Activated T-cell treated with anti-CD3 and anti-CD28 coated beads, Interleukin-2, amount 50 U/mL, for 24 hours (primary cell): ENCODE measurements around the gene STAG2.

Experiments
- DNase-seq: peaks from one replicate; pipeline ENCODE4 v3.0.0-alpha.2; 2020
- H3K27ac Mint-ChIP-seq: 2 replicates; pipeline ENCODE4 v1.8.0; 2020; ENCODE audit warnings: mild to moderate bottlenecking, mixed read lengths
- H3K27me3 Mint-ChIP-seq: 2 replicates; pipeline ENCODE4 v1.8.0; 2020; ENCODE audit warnings: mixed read lengths
- H3K36me3 Mint-ChIP-seq: 2 replicates; pipeline ENCODE4 v1.8.0; 2020; ENCODE audit warnings: low read depth, mixed read lengths
- H3K4me1 Mint-ChIP-seq: 2 replicates; pipeline ENCODE4 v1.8.0; 2020; ENCODE audit warnings: low read depth, mixed read lengths
- H3K4me3 Mint-ChIP-seq: 2 replicates; pipeline ENCODE4 v1.8.0; 2020; ENCODE audit warnings: mild to moderate bottlenecking, moderate library complexity, mixed read lengths
- H3K9me3 Mint-ChIP-seq: 2 replicates; pipeline ENCODE4 v1.8.0; 2020; ENCODE audit warnings: mixed read lengths

The STAG2 gene

DNA sequence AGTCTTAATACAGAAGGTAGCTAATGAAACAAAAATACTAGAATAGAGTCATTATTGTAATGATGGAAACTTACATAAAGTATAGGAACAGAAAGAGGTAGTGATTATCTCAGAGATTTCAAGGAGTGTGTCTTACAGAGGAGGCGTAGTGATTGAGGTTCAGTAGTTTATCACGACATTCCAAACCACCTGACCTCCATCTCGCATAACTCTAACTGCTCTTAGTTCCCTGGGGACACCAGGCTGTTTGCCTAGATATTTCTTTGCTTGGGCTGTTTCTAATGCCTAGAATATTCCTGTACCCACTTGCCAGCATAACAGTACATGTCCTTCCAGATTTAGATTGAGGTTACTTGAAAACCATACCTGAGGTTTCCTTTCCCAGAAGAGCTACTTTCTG, 29.1 kb downstream of the STAG2 start:
- Mint-ChIP-seq H3K27ac (peak overlapping the region; percentile 77), H3K36me3 (peaks cover 16% of the 10 kb centered on the region), H3K9me3 (no peaks in the 10 kb centered on the region), H3K4me1 (peaks cover 66% of the 10 kb centered on the region), H3K27me3 (no peaks in the 10 kb centered on the region), H3K4me3 (no peak overlapping the region)
- DNase-seq = no peak

DNA sequence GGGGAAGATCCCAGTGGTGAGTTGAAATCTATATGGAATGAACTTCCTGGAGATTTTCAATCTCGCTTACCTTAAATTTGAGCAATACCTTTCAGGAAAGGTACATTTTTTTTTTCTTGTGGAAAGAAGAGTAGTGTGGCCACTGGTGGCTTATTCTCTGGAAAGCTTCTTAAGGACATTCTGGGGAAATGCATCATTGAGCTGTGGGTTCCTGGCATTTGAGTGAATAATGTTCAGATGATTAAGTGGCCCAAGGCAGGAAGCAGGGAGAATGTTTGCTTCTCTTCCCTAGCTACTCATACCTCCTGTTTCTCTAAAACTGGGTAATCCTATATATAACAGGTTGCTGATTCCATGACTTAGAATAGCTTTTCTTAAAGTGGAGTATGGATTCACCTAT, 31.8 kb downstream of the STAG2 start:
- no peaks in the 10 kb centered on the region for H3K9me3 Mint-ChIP-seq
- H3K4me1 Mint-ChIP-seq = peaks cover 58% of the 10 kb centered on the region
- DNase-seq = no peak
- no peaks in the 10 kb centered on the region for H3K27me3 Mint-ChIP-seq
- H3K36me3 Mint-ChIP-seq = peaks cover 18% of the 10 kb centered on the region
- peak overlapping the region; percentile 57 for H3K27ac Mint-ChIP-seq
- H3K4me3 Mint-ChIP-seq = no peak overlapping the region

DNA sequence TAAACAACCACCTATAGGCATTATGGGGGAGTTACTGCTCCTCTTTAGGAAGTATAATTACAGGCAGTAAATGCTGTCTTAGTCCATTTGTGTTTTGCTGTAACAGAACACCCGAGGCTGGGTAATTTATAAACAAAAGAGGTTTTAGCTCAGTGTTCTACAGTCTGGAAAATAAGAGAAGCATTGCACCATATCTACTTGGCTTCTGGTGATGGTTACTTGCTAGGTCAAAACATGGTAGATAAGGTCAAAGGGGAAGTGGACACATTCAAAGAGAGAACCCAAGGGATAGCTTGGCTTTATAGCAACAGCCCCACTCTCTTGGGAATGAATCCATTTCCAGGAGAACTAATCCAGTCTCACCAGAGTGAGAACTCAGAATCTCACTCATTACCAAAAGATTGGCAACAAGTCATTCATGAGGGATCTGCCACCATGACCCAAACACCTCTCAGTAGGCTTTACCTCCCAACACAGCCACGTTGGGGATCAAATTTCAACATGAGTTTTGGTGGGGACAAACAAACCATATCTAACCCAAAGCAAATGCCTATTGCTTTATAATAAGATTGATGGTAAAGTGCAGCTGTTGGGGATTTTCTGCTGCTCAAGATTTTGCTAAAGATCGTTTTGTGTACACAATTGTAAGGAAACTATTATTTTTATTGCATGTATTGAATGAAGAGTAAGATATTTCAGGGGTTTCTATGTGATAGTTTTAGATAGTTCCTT, 32.6 kb downstream of the STAG2 start:
- no peak for DNase-seq
- H3K27ac Mint-ChIP-seq = no peak overlapping the region
- H3K4me1 Mint-ChIP-seq = peaks cover 53% of the 10 kb centered on the region
- H3K9me3 Mint-ChIP-seq = no peaks in the 10 kb centered on the region
- H3K36me3 Mint-ChIP-seq = peaks cover 18% of the 10 kb centered on the region
- no peak overlapping the region for H3K4me3 Mint-ChIP-seq
- no peaks in the 10 kb centered on the region for H3K27me3 Mint-ChIP-seq

DNA sequence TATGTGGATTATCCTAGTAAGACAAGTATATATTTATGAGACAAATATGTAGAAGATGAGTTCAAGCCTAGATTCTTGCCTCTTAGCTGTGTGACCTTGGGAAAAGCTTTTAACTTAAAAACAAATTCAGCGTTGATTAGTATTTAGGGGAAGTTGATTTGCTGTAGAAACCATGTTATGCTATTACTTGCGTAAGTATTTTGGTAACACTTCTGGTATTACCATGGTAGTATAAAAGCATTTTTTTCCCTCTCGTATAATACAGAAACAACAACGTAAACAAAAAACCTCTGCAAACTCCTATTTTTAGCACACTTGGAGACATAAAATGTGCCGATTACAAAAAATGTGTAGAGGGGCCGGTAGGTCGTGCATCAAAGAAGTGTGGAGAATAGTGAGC, 33.2 kb downstream of the STAG2 start:
- peaks cover 17% of the 10 kb centered on the region for H3K36me3 Mint-ChIP-seq
- no peaks in the 10 kb centered on the region for H3K27me3 Mint-ChIP-seq
- H3K4me1 Mint-ChIP-seq = peaks cover 57% of the 10 kb centered on the region
- H3K9me3 Mint-ChIP-seq = no peaks in the 10 kb centered on the region
- H3K27ac Mint-ChIP-seq = no peak overlapping the region
- H3K4me3 Mint-ChIP-seq = no peak overlapping the region
- no peak for DNase-seq

DNA sequence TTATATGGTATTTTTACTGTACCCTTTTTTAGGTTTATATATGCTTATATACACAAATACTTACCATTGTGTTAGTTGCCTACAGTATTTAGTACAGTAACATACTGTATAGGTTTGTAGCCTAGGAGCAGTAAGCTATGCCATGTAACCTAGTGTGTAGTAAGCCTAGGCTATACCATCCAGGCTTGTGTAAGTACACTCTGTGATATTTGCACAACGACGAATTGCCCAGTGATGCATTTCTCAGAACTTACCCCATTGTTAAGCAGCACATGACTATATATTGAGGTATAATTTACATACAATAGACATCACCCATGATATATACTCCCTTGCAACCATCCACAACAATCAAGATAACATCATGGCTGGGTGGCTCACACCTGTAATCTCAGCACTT, 40.1 kb downstream of the STAG2 start:
- DNase-seq = no peak
- Mint-ChIP-seq H3K4me3 (no peak overlapping the region), H3K36me3 (peaks cover 5% of the 10 kb centered on the region), H3K27me3 (no peaks in the 10 kb centered on the region), H3K27ac (no peak overlapping the region), H3K9me3 (no peaks in the 10 kb centered on the region), H3K4me1 (peaks cover 45% of the 10 kb centered on the region)

DNA sequence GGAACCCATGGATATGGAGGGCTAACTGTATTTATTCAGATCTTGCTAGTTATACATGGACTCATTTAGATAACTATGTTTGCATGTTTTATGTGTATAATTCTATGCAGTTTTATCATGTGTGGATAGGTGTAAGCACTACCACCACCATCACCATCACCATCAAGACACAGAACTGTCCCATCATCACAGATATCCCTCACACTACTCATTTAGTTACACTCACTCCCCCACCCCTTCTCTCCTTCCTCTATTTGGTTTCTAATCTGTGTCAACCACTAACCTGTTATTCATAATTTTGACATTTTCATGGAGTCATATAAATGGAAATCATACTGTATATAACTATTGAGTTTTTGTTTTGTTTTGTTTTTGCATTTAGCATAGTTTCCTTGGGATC, 43.7 kb downstream of the STAG2 start:
- Mint-ChIP-seq H3K4me3 (no peak overlapping the region), H3K4me1 (peaks cover 61% of the 10 kb centered on the region), H3K27ac (peak overlapping the region; percentile 32), H3K27me3 (peaks cover 3% of the 10 kb centered on the region), H3K36me3 (peaks cover 12% of the 10 kb centered on the region), H3K9me3 (no peaks in the 10 kb centered on the region)
- DNase-seq = no peak

DNA sequence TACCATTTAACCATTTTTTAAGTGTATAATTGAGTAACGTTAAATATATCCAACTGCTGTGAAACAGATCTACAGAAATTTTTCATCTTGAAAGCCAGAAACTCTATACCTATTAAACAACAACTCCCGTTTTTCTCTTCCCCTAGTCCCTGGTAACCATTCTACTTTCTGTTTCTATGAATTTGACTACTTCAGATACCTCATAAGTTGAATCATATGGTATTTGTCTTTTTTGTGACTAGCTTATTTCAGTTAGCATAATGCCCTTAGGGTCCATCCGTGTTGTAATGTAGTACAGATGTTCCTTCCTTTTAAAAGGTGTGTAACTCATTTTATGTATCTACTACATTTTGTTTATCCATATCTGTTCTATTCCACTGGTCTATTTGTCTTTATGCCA, 48.7 kb downstream of the STAG2 start:
- no peaks in the 10 kb centered on the region for H3K9me3 Mint-ChIP-seq
- peak overlapping the region; percentile 2 for H3K27ac Mint-ChIP-seq
- peaks cover 7% of the 10 kb centered on the region for H3K36me3 Mint-ChIP-seq
- H3K4me1 Mint-ChIP-seq = peaks cover 77% of the 10 kb centered on the region
- DNase-seq = no peak
- no peak overlapping the region for H3K4me3 Mint-ChIP-seq
- peaks cover 3% of the 10 kb centered on the region for H3K27me3 Mint-ChIP-seq

DNA sequence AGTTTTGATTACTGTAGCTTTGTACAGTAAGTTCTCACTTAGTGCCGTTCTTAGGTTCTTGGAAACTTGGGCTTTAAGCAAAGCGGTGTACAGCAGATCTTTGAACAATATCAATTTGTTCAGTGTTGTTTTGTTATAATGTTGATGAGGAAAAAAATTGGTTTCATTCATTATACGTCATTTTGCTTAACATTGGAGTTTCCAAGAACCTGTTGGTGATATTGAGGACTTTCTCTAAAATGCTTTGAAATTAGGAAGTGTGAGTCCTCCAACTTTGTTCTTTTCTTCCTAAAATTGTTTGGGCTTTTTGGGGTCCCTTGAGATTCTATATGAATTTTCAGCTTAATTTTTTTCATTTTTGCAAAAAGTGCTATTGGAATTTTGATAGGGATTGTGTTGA, 49.1 kb downstream of the STAG2 start:
- no peaks in the 10 kb centered on the region for H3K9me3 Mint-ChIP-seq
- no peak for DNase-seq
- H3K4me1 Mint-ChIP-seq = peaks cover 75% of the 10 kb centered on the region
- H3K27ac Mint-ChIP-seq = peak overlapping the region; percentile 2
- no peak overlapping the region for H3K4me3 Mint-ChIP-seq
- H3K36me3 Mint-ChIP-seq = peaks cover 7% of the 10 kb centered on the region
- H3K27me3 Mint-ChIP-seq = peaks cover 3% of the 10 kb centered on the region

DNA sequence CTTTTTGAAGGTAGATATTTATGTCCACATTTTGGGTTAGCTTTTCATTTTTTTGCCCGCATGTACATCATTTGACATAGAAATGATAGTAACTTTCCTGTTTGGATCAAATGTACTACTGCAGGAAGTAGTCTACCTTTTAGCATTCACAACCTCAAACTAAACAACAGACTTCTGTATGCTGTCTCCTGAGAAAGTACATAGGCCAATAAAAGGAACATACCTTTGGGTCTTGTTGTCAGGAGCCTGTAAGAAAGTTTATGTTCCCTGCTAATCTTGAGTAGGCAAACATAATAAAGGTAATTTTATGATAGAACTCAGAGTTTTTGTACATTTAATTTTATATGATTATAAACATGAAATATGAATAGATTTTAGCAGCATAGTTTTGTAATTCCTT, 54.2 kb downstream of the STAG2 start:
- Mint-ChIP-seq H3K36me3 (no peaks in the 10 kb centered on the region), H3K9me3 (no peaks in the 10 kb centered on the region), H3K27me3 (no peaks in the 10 kb centered on the region), H3K4me1 (peaks cover 54% of the 10 kb centered on the region), H3K27ac (no peak overlapping the region), H3K4me3 (no peak overlapping the region)
- no peak for DNase-seq

DNA sequence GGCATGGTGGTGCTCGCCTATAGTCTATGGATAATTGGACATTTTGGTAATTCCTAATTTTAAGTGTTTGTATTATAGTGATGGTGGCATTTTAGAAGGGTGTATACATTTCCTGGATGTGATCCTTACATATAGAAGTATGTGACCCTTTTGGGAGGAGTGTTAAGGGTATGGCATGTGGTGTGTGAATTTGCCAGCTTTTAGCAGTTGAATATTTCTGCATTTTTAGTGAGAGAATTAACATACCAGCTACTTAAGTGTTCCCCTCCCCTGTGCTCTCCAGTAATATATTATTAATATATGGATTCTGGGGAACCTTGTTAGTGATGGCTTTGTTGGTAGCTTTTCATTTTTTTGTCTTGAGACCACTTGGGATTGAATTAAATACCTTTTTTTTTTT, 55.3 kb downstream of the STAG2 start:
- no peaks in the 10 kb centered on the region for H3K36me3 Mint-ChIP-seq
- DNase-seq = no peak
- H3K4me1 Mint-ChIP-seq = peaks cover 49% of the 10 kb centered on the region
- no peak overlapping the region for H3K4me3 Mint-ChIP-seq
- H3K27me3 Mint-ChIP-seq = no peaks in the 10 kb centered on the region
- no peaks in the 10 kb centered on the region for H3K9me3 Mint-ChIP-seq
- H3K27ac Mint-ChIP-seq = no peak overlapping the region

DNA sequence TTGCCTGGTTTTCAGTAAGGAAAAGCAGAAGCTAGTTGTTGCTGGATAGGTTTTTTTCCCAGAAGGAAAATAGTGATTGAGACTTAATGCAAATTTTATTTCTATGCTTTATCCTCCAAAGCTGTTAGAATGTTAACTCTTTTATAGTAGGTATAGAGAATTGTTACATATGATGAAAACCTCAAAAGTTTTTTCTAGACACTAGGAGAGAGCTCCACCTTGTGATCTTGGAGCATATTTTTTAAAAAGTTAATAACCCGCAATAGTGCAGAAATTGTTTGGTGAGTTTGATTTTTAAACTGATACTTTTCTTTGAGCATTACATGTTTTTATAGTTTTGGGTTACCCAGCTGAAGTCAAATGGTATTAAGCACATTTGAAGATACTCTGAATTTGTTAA, 56.5 kb downstream of the STAG2 start:
- Mint-ChIP-seq H3K27me3 (no peaks in the 10 kb centered on the region), H3K4me3 (no peak overlapping the region), H3K27ac (no peak overlapping the region), H3K36me3 (peaks cover 5% of the 10 kb centered on the region), H3K4me1 (peaks cover 46% of the 10 kb centered on the region), H3K9me3 (no peaks in the 10 kb centered on the region)
- DNase-seq = no peak

DNA sequence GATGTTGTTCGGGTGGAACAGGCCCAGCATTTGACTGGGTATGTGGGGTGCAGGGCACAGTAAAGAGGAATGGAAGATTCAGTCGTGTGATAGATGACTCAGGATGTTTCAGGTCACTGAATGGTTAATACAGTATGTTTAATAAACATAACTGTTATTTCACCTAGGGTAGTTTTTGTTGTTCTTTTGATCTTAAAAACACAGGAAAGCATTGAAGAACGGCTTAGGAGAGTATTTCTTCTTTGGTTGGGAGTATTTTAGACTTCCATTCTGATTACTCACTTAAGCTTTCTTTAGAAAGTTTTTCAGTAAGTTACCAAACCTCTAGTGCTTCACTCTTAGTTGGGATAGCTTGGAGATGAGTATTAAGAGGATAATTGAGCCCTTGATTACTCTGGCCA, 62.3 kb downstream of the STAG2 start:
- Mint-ChIP-seq H3K4me3 (no peak overlapping the region), H3K27me3 (no peaks in the 10 kb centered on the region), H3K4me1 (peaks cover 25% of the 10 kb centered on the region), H3K27ac (peak overlapping the region; percentile 6), H3K9me3 (no peaks in the 10 kb centered on the region), H3K36me3 (peaks cover 42% of the 10 kb centered on the region)
- DNase-seq = no peak

DNA sequence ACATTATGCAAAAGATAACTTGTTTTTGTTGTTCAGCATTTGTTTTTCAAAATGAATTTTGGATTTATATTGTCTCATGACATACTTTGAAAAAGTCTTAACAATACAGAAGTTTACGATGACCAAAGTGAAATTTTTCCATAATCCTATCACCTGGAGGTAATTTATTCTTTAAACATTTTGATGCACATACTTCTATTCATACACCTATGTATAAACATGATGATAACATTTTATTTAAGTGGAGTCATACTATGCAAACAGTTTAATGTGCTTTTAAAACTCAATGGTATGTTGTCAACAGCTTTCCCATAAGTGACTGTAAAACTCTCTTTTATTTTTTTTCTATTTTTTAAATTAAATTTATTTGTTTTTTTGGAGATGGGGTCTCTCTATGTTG, 65.0 kb downstream of the STAG2 start:
- H3K36me3 Mint-ChIP-seq = peaks cover 51% of the 10 kb centered on the region
- DNase-seq = no peak
- H3K9me3 Mint-ChIP-seq = no peaks in the 10 kb centered on the region
- no peaks in the 10 kb centered on the region for H3K27me3 Mint-ChIP-seq
- peaks cover 21% of the 10 kb centered on the region for H3K4me1 Mint-ChIP-seq
- H3K27ac Mint-ChIP-seq = no peak overlapping the region
- no peak overlapping the region for H3K4me3 Mint-ChIP-seq

DNA sequence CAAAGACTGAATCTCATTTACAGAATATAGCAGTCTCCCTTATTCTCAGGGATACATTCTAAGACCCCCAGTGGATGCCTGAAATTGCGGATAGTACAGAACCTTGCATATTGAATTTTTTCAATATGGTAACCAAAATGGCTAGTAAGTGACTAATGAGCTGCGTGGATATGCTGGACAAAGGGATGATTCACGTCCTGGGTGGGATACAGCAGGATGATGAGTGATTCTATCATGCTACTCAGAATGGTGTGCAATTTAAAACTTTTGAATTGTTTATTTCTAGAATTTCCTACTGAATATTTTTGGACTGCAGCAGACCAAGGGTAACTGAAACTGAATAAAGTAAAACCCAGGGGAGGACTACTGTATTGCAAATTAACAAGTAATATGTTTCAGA, 66.7 kb downstream of the STAG2 start:
- DNase-seq = no peak
- peak overlapping the region; percentile 7 for H3K27ac Mint-ChIP-seq
- peaks cover 12% of the 10 kb centered on the region for H3K4me1 Mint-ChIP-seq
- peaks cover 52% of the 10 kb centered on the region for H3K36me3 Mint-ChIP-seq
- H3K27me3 Mint-ChIP-seq = no peaks in the 10 kb centered on the region
- no peaks in the 10 kb centered on the region for H3K9me3 Mint-ChIP-seq
- no peak overlapping the region for H3K4me3 Mint-ChIP-seq

DNA sequence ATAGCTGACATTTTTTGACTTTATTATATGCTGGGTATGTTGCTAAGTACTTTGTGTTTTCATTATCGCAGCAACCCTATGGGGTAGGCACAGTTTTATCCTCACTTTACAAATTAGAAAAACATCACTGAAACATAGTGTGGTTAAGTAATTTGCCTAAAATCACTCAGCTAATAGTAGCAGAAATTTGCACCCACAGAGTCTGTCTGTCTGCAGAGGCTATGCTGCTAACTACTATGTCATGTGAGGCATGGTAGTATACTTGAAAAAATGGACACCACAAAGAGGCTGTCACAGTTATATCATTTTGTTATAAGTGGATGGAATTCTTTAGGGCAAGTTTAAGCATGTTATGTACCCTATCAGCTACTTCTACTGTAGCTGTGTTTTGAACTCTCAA, 69.0 kb downstream of the STAG2 start:
- Mint-ChIP-seq H3K4me1 (peaks cover 19% of the 10 kb centered on the region), H3K36me3 (peaks cover 48% of the 10 kb centered on the region), H3K9me3 (no peaks in the 10 kb centered on the region), H3K27ac (no peak overlapping the region), H3K27me3 (no peaks in the 10 kb centered on the region), H3K4me3 (no peak overlapping the region)
- no peak for DNase-seq

DNA sequence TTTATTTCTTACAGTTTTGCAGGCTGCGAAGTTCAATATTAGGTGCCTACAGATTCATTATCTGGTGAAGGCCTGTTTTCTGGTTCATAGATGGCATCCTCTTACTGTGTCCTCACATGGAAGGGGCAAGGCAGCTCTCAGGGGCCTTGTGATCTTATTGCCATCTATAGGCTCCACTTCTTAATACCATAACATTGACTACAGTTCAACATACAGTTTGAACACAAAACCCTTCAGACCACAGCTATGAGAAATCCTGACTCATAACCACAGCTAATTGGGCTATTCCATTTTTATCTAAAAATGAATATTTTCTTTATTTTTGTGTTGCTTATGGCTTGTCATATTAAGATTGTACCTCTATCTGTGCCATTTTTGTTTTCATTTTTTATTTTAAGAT, 72.3 kb downstream of the STAG2 start:
- Mint-ChIP-seq H3K36me3 (peaks cover 43% of the 10 kb centered on the region), H3K9me3 (no peaks in the 10 kb centered on the region), H3K27me3 (no peaks in the 10 kb centered on the region), H3K4me1 (peaks cover 19% of the 10 kb centered on the region), H3K27ac (no peak overlapping the region), H3K4me3 (no peak overlapping the region)
- DNase-seq = no peak
